Peyer's patch (tissue), 4 donors: ENCODE measurements around the gene SLC11A2.

Source experiments
- POLR2A ChIP-seq, 2 donors: fragments of 450-650 bp; IDR thresholded peaks; one replicate each; pipeline ENCODE4 v1.5.1; 2017; ENCODE audit warnings: antibody characterized with exemption in 2 of 2, mild to moderate bottlenecking in 2 of 2, moderate library complexity in 2 of 2
- TF ChIP-seq, protein P1 (sequence below), 6 experiments: fragments of 450-650 bp in 4 of 6; fragments of 200-600 bp in 2 of 6; sonication (generic) in 1 of 6; IDR thresholded peaks; one replicate each; pipeline ENCODE4 v1.5.1; 2017 to 2019; ENCODE audit warnings: antibody characterized with exemption in 6 of 6, mild to moderate bottlenecking in 3 of 6, moderate library complexity in 1 of 6

DNA sequence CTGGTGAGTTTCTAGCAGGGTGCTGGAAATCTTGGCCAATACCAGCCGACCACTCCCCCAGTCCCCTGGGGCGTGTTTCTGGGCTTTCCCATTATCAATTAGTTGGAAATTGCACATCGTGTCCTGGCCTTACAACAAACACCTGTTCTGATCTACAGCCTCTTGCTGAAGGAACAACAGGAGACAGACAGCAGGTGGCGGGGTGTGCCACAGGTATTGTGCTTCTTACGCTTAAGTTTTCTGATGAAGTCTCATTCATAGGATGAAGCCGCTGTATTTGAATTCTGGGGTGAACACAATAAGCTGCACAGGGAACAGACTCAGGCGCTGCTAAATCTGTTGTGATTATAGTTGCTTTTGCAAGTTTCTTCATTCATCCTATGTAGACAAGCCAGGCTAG, 73.1 kb downstream of the SLC11A2 start:
- TF ChIP-seq, protein P1, sequence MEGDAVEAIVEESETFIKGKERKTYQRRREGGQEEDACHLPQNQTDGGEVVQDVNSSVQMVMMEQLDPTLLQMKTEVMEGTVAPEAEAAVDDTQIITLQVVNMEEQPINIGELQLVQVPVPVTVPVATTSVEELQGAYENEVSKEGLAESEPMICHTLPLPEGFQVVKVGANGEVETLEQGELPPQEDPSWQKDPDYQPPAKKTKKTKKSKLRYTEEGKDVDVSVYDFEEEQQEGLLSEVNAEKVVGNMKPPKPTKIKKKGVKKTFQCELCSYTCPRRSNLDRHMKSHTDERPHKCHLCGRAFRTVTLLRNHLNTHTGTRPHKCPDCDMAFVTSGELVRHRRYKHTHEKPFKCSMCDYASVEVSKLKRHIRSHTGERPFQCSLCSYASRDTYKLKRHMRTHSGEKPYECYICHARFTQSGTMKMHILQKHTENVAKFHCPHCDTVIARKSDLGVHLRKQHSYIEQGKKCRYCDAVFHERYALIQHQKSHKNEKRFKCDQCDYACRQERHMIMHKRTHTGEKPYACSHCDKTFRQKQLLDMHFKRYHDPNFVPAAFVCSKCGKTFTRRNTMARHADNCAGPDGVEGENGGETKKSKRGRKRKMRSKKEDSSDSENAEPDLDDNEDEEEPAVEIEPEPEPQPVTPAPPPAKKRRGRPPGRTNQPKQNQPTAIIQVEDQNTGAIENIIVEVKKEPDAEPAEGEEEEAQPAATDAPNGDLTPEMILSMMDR (IDR thresholded peaks at IDR 0.05) = peak in 2 of 6 experiments; percentile 11 to 25
- TF ChIP-seq POLR2A (IDR thresholded peaks at IDR 0.05) = no peak
